Natural killer cell (primary cell): ENCODE data around the gene NSMCE1. TPM values are rescaled to one million over a fixed set of nuclear protein-coding genes. Genes with fewer than 3 reads are reported as not detected.

Source experiments
- ATAC-seq, 3 donors: fragments of 150-1000 bp in 2 of 3; fragments of 200-7000 bp in 1 of 3; cut with Tn5 transposase; 1 replicate in 1 of 3; 2 replicates in 2 of 3; pipeline ENCODE4 v1.10.0; 2021; ENCODE audit warnings: mild to moderate bottlenecking in 2 of 3, moderate library complexity in 2 of 3
- DNase-seq, 2 donors: peaks; one replicate each; pipeline versions ENCODE4 v3.0.0 to v3.0.0-alpha.2; 2013 to 2021; ENCODE audit warnings: mixed read lengths in 1 of 2
- H3K27ac ChIP-seq: one replicate; pipeline ENCODE4 v1.5.1; 2013; ENCODE audit warnings: mild to moderate bottlenecking, low read length
- H3K27me3 ChIP-seq: one replicate; pipeline ENCODE4 v1.6.1; 2013; ENCODE audit warnings: low read length; ENCODE audit not compliant: control insufficient read depth, insufficient read depth
- H3K36me3 ChIP-seq: one replicate; pipeline ENCODE4 v1.6.1; 2013; ENCODE audit warnings: low read length; ENCODE audit not compliant: control insufficient read depth, insufficient read depth
- H3K4me1 ChIP-seq: one replicate; pipeline ENCODE4 v1.6.1; 2013; ENCODE audit warnings: low read length; ENCODE audit not compliant: control insufficient read depth, insufficient read depth
- H3K4me3 ChIP-seq: one replicate; pipeline ENCODE4 v1.5.1; 2013; ENCODE audit warnings: low read length
- H3K9me3 ChIP-seq: one replicate; pipeline ENCODE4 v1.6.1; 2013; ENCODE audit warnings: low read length; ENCODE audit not compliant: control insufficient read depth, insufficient read depth
- H3K27ac Mint-ChIP-seq, 2 donors: one replicate each; pipeline ENCODE4 v1.8.0; 2022; ENCODE audit warnings: mild to moderate bottlenecking in 2 of 2, mixed read lengths in 2 of 2, moderate library complexity in 1 of 2
- H3K27me3 Mint-ChIP-seq, 2 donors: one replicate each; pipeline ENCODE4 v1.8.0; 2022; ENCODE audit warnings: low read depth in 2 of 2, mixed read lengths in 2 of 2
- H3K36me3 Mint-ChIP-seq: one replicate; pipeline ENCODE4 v1.8.0; 2022; ENCODE audit warnings: mixed read lengths
- H3K4me1 Mint-ChIP-seq, 2 donors: one replicate each; pipeline ENCODE4 v1.8.0; 2022; ENCODE audit warnings: mixed read lengths in 2 of 2
- H3K4me3 Mint-ChIP-seq: one replicate; pipeline ENCODE4 v1.8.0; 2022; ENCODE audit warnings: mild to moderate bottlenecking, moderate library complexity, mixed read lengths
- H3K9me3 Mint-ChIP-seq, 2 donors: one replicate each; pipeline ENCODE4 v1.8.0; 2022; ENCODE audit warnings: mixed read lengths in 2 of 2
- CTCF ChIP-seq: fragments of 200-600 bp; IDR thresholded peaks from one replicate; pipeline ENCODE4 v1.8.0; 2022; ENCODE audit warnings: antibody characterized with exemption
- WGBS: methylation state at CpG from one replicate; pipeline ENCODE4 v1.1.7; 2013; ENCODE audit warnings: missing lambda C conversion rate; ENCODE audit not compliant: insufficient coverage; 5-methylcytosine and 5-hydroxymethylcytosine counted together
- intact Hi-C: fragments of 100-400 bp; cut with micrococcal nuclease; formaldehyde crosslinking; loops from one replicate; pipeline ENCODE4 v1.14.2; 2022
- total RNA-seq, 4 donors: library from RNA; stranded (reverse); fragments of 120-200 nt in 1 of 4; gene quantifications; one replicate each; pipeline versions ENCODE4 v1.2.3 to v1.2.4, GENCODE V29; 2013 to 2022

The NSMCE1 gene
- total RNA-seq, 3 donors from 2014 or later (not counting 1 experiment from before 2014, with no cell fraction given) = 29.4 to 42.7 (median 37.7) TPM

- Mint-ChIP-seq H3K9me3 (no peaks in the 10 kb centered on the region), H3K27ac (peak overlapping the region; percentile 92 to 100), H3K4me1 (peaks cover 49 to 52% of the 10 kb centered on the region in 2 donors), H3K36me3 (no peaks in the 10 kb centered on the region), H3K27me3 (no peaks in the 10 kb centered on the region), H3K4me3 (peak overlapping the region; percentile 83)
- TF ChIP-seq CTCF = no peak
- 39% methylated on average over 8 of the region's 8 CpGs for WGBS
- Histone ChIP-seq H3K4me3 (no peak overlapping the region), H3K4me1 (peaks cover 96% of the 10 kb centered on the region), H3K27me3 (no peaks in the 10 kb centered on the region), H3K27ac (peak overlapping the region; percentile 99), H3K36me3 (peaks cover 3% of the 10 kb centered on the region), H3K9me3 (no peaks in the 10 kb centered on the region)
- no peak for DNase-seq
- intact Hi-C loops = no loop called here
- no peak for ATAC-seq
These were observed 36.9 kb downstream of the NSMCE1 start for GRCh38 chr16:27231692-27232060.

- H3K27ac Mint-ChIP-seq = peak overlapping the region; percentile 92 to 100
- H3K36me3 Mint-ChIP-seq = no peaks in the 10 kb centered on the region
- WGBS = 12% methylated on average over 16 of the region's 16 CpGs
- H3K9me3 Mint-ChIP-seq = no peaks in the 10 kb centered on the region
- Histone ChIP-seq H3K9me3 (no peaks in the 10 kb centered on the region), H3K27me3 (no peaks in the 10 kb centered on the region), H3K4me3 (peak overlapping the region; percentile 1), H3K27ac (peak overlapping the region; percentile 61), H3K4me1 (peaks cover 96% of the 10 kb centered on the region), H3K36me3 (peaks cover 3% of the 10 kb centered on the region)
- intact Hi-C loops = no loop called here
- peak; percentile 51 to 67 (median 65) for ATAC-seq
- no peaks in the 10 kb centered on the region for H3K27me3 Mint-ChIP-seq
- peak; percentile 46 for TF ChIP-seq CTCF
- DNase-seq = peak; percentile 49 to 87
- H3K4me3 Mint-ChIP-seq = peak overlapping the region; percentile 83
- peaks cover 51 to 55% of the 10 kb centered on the region in 2 donors for H3K4me1 Mint-ChIP-seq
These were observed 38.0 kb downstream of the NSMCE1 start for GRCh38 chr16:27230562-27231001.

- no peaks in the 10 kb centered on the region for H3K27me3 ChIP-seq
- Mint-ChIP-seq H3K27me3 (no peaks in the 10 kb centered on the region), H3K4me3 (no peak overlapping the region), H3K27ac (peak overlapping the region; percentile 92 to 100), H3K36me3 (no peaks in the 10 kb centered on the region), H3K9me3 (no peaks in the 10 kb centered on the region), H3K4me1 (peaks cover 46 to 52% of the 10 kb centered on the region in 2 donors)
- peak overlapping the region; percentile 61 for H3K27ac ChIP-seq
- peak overlapping the region; percentile 1 for H3K4me3 ChIP-seq
- peaks cover 4% of the 10 kb centered on the region for H3K36me3 ChIP-seq
- no peak for DNase-seq
- intact Hi-C loops = no loop called here
- peaks cover 96% of the 10 kb centered on the region for H3K4me1 ChIP-seq
- 89% methylated on average over 18 of the region's 18 CpGs for WGBS
- ATAC-seq = no peak
- H3K9me3 ChIP-seq = no peaks in the 10 kb centered on the region
- no peak for TF ChIP-seq CTCF
These were observed 38.6 kb downstream of the NSMCE1 start for GRCh38 chr16:27229891-27230470.
